Prostate gland (tissue), 2 donors: ENCODE data around the gene CCDC122.

Experiments used
- CTCF ChIP-seq, 4 experiments: fragments of 200-600 bp in 2 of 4; fragments of 450-650 bp in 2 of 4; sonication (generic) in 2 of 4; IDR thresholded peaks; 1 replicate in 3 of 4; 2 replicates in 1 of 4; pipeline ENCODE4 v1.5.1; 2016 to 2019; ENCODE audit warnings: antibody characterized with exemption in 4 of 4, mild to moderate bottlenecking in 2 of 4, moderate library complexity in 2 of 4
- POLR2AphosphoS5 ChIP-seq: sonication (generic); formaldehyde crosslinking; IDR thresholded peaks from one replicate; pipeline ENCODE4 v1.6.1; 2017; ENCODE audit warnings: antibody characterized with exemption

DNA sequence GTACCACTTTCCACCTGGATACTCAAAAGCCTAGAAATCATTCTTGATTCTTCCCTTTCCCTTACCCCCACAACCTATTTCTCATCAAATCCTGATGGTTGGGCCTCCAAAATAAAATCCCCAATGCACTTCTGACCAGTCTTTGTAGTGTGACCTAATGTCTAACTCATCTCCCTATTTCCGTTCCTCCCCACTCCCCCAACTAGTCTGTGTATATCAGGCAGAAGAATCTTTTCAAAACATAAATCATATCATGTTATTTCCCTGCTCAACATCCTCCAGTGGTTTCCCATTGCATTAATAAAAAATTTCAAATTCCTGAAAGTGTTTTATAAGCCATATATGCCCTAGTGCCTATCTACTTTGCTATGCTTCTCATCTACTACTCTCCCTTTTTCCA, 17.7 kb downstream of the CCDC122 start:
- TF ChIP-seq CTCF (IDR thresholded peaks at IDR 0.05) (no peak), POLR2AphosphoS5 (no peak)
